Right atrium auricular region (tissue), 2 donors: ENCODE measurements around the gene UPB1. TPM values are rescaled to one million over a fixed set of nuclear protein-coding genes. Genes with fewer than 3 reads are reported as not detected.
"Not testable (repeated sequence)": the region's sequence is repeated elsewhere in the genome, so short reads cannot be mapped to it uniquely, and the experiment has no call there.

ENCODE experiments used
- DNase-seq: peaks from one replicate; pipeline ENCODE4 v3.0.0-alpha.2; 2019; ENCODE audit warnings: low spot score
- H3K27ac ChIP-seq, 2 donors: fragments of 200-600 bp; sonication (generic); 1 replicate in 1 of 2; 2 replicates in 1 of 2; pipeline ENCODE4 v1.5.1; 2016 to 2019
- H3K27me3 ChIP-seq, 2 donors: fragments of 200-600 bp; sonication (generic); one replicate each; pipeline versions ENCODE4 v1.5.1 to v1.6.0; 2017 to 2019
- H3K36me3 ChIP-seq: fragments of 200-600 bp; sonication (generic); one replicate; pipeline ENCODE4 v1.5.1; 2016
- H3K4me1 ChIP-seq, 2 donors: fragments of 200-600 bp; sonication (generic); one replicate each; pipeline versions ENCODE4 v1.5.1 to v1.6.0; 2017 to 2019
- H3K4me3 ChIP-seq, 2 donors: fragments of 200-600 bp; sonication (generic); 1 replicate in 1 of 2; 2 replicates in 1 of 2; pipeline ENCODE4 v1.5.1; 2017 to 2019; ENCODE audit warnings: mild to moderate bottlenecking in 1 of 2, moderate library complexity in 1 of 2
- H3K9me3 ChIP-seq, 2 donors: fragments of 200-600 bp; sonication (generic); one replicate each; pipeline ENCODE4 v1.5.1; 2019
- CTCF ChIP-seq, 2 donors: fragments of 200-600 bp; sonication (generic); IDR thresholded peaks; one replicate each; pipeline ENCODE4 v1.5.1; 2019; ENCODE audit warnings: antibody characterized with exemption in 2 of 2
- total RNA-seq, 2 donors: library from RNA; depleted of rRNA; stranded (reverse); fragments of >200 nt; gene quantifications; one replicate each; pipeline ENCODE4 v1.1.0, GENCODE V29; 2016

The UPB1 gene
- total RNA-seq, 2 donors from 2014 or later, result 1.7 to 2.4 TPM

GRCh38 chr22:24489011-24489410 lies 6.1 kb upstream of the UPB1 start:
- peaks cover 0 to 5% of the 10 kb centered on the region in 2 donors for H3K4me1 ChIP-seq
- no peak overlapping the region for H3K4me3 ChIP-seq
- H3K27ac ChIP-seq, result no peak overlapping the region
- H3K36me3 ChIP-seq, result no peaks in the 10 kb centered on the region
- DNase-seq, result no peak
- H3K9me3 ChIP-seq, result no peaks in the 10 kb centered on the region
- TF ChIP-seq CTCF (IDR thresholded peaks at IDR 0.05), result no peak
- H3K27me3 ChIP-seq, result no peaks in the 10 kb centered on the region

- DNase-seq, H3K27ac ChIP-seq, H3K9me3 ChIP-seq, H3K36me3 ChIP-seq, H3K4me1 ChIP-seq, H3K4me3 ChIP-seq, H3K27me3 ChIP-seq: not testable (repeated sequence)
Observed at GRCh38 chr22:24489434-24489833, 5.7 kb upstream of the UPB1 start.

- DNase-seq, result no peak
- no peaks in the 10 kb centered on the region for H3K36me3 ChIP-seq
- no peak overlapping the region for H3K27ac ChIP-seq
- H3K9me3 ChIP-seq, result no peaks in the 10 kb centered on the region
- H3K4me3 ChIP-seq, result no peak overlapping the region
- peaks cover 0 to 9% of the 10 kb centered on the region in 2 donors for H3K4me1 ChIP-seq
- H3K27me3 ChIP-seq, result no peaks in the 10 kb centered on the region
- no peak for TF ChIP-seq CTCF (IDR thresholded peaks at IDR 0.05)
Observed at GRCh38 chr22:24492391-24492790, 2.7 kb upstream of the UPB1 start.

- Histone ChIP-seq H3K4me3 (peak overlapping the region in 1 of 2 donors; percentile 39), H3K4me1 (peaks cover 0 to 14% of the 10 kb centered on the region in 2 donors), H3K9me3 (no peaks in the 10 kb centered on the region)
Observed at GRCh38 chr22:24494167-24494527, 985 bp upstream of the UPB1 start.

GRCh38 chr22:24495365-24495675 lies 188 bp downstream of the UPB1 start:
- no peaks in the 10 kb centered on the region for H3K36me3 ChIP-seq
- no peak for TF ChIP-seq CTCF (IDR thresholded peaks at IDR 0.05)
- no peak overlapping the region for H3K4me3 ChIP-seq
- peaks cover 0 to 25% of the 10 kb centered on the region in 2 donors for H3K4me1 ChIP-seq
- H3K9me3 ChIP-seq, result no peaks in the 10 kb centered on the region
- no peak for DNase-seq
- H3K27me3 ChIP-seq, result no peaks in the 10 kb centered on the region
- H3K27ac ChIP-seq, result no peak overlapping the region

More at GRCh38 chr22:24494167-24494527, 985 bp upstream of the UPB1 start:
- Histone ChIP-seq H3K27ac (no peak overlapping the region), H3K36me3 (no peaks in the 10 kb centered on the region), H3K27me3 (no peaks in the 10 kb centered on the region)
- DNase-seq, result no peak
- TF ChIP-seq CTCF (IDR thresholded peaks at IDR 0.05), result no peak

- no peak for TF ChIP-seq CTCF (IDR thresholded peaks at IDR 0.05)
- Histone ChIP-seq H3K9me3 (no peaks in the 10 kb centered on the region), H3K4me3 (no peak overlapping the region)
Observed at GRCh38 chr22:24496234-24496633, 1.1 kb downstream of the UPB1 start.

More at GRCh38 chr22:24496234-24496633, 1.1 kb downstream of the UPB1 start:
- Histone ChIP-seq H3K27me3 (no peaks in the 10 kb centered on the region), H3K27ac (peak overlapping the region in 1 of 2 donors; percentile 43), H3K4me1 (peaks cover 0 to 33% of the 10 kb centered on the region in 2 donors), H3K36me3 (no peaks in the 10 kb centered on the region)
- no peak for DNase-seq
